ENCODE data around the gene BRICD5.

Gene BRICD5

DNA sequence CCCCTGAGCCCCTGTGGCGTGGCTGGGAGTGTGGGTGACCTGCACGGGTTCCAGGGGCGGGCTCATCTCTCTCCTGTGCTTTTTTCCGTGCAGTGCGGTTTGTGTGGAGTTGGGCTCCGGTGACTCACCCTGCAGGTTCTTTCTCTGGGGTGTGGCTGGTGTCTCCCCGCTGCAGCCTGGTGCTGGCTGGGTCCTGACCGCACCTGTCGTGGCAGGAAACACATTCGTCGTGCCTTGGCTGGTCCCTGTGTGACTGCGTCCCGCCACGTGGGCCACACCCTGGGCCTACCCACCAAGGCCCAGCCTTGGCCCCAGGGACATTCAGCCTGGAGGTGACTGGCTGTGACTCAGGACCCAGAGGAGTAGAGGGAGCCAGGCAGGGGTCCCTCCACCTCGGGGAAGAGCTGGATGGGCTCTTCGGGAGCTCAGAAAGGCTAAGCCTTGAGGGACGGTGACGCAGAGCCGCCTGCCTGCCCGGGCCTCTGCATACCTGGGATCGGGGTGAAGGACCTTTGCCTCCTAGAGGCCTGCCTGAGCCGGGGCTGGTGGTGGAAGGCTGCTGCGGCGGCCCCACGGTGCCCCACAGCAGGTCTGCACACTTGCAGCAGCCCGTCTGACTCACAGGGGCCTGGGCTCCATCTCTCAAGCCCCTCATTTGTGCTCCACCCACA is 47.3 kb downstream of the BRICD5 start:
- no peak for DNase-seq (ENCODE audit: low read depth)

DNA sequence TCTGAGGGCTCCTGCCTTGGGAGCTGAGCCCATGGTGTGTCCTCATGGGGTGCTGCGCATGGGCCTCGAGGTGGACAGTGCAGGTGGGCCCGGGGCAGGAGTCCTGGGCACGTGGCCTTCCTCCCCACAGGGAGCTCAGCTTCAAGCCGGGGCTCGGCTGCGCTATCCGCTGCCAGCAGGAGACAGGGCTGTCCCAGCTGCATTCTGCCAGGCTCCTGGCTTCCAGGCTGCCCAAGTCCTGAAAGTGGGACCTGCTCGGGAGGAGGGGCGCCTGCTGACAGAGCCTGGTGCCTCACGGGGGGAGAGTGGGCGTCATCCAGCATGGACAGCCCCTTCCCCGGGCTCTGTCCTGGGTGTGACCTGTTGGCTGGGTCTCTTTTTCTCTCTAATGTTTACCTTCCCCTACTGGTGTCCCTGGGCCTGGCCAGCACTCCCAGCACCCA is 48.0 kb downstream of the BRICD5 start:
- DNase-seq (ENCODE audit: low read depth): no peak

DNA sequence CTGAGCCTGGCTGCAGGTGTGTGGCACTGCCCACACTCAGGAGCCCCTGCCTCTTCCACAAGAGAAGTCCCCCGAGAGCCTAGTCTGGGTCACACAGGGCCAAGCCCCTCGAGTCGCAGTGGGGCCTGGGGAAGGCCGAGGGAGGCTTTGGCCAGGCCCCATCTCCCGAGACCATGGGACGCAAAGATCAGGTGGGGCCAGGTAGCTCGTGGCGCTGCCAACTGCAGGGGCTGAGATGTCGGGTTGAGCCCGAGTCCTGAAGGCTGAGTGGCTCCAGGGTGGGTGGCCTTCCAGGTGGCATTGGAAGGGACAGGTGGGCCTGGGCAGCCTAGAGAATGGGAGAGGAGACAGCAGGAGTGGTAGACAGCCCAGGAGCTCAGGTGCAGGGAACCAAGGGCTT is 48.8 kb downstream of the BRICD5 start:
- DNase-seq (ENCODE audit: low read depth): no peak

DNA sequence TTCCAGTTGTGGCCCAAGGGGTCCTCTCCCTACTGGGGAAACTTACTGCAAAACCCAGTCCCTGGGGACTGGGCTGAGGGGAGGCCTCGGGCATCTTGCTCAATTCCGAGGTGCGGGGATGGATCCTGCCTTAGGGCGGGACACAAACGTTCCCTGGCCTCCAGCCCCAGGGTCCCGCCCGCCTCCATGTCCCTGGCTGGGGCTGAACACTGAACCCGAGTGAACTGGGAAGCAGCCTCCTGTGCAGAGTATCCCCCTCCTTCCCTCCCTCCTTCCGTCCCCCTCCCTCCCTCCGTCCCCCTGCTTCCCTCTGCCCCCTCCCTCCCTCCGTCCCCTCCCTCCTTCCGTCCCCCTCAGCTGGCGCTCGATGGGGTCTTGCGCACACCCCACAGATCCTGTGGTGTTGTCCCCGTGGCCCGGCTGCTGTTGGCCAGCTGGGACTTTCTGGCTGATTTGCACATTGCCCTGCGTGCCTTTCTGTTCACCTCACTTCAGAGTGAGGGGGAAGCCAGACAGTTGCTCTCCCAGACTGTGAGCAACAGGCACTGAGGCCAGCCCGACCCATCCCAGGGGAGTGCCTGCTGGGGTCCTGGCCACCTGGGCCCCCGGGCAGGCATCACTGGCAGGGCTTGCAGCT is 49.6 kb downstream of the BRICD5 start:
- DNase-seq (ENCODE audit: low read depth): no peak

Measured in activated T-helper 9 cell treated with anti-CD3 and anti-CD28 coated beads, Interleukin-2, amount 50 U/mL, for 16 hours (primary cell).